Mesenteric fat pad (tissue), 1 donor: Measurements from ENCODE around the gene VPS33A. TPM values are rescaled to one million over a fixed set of nuclear protein-coding genes. Genes with fewer than 3 reads are reported as not detected.
"Not testable (repeated sequence)": the region's sequence is repeated elsewhere in the genome, so short reads cannot be mapped to it uniquely, and the experiment has no call there.

Experiments
- DNase-seq: peaks from one replicate; pipeline ENCODE4 v3.0.0-alpha.2; 2020; ENCODE audit warnings: low spot score
- total RNA-seq: library from RNA; stranded (reverse); fragmentation: NEBNext Ultra II Directional; extraction: Animal tissue kit (Norgen Biotek cat#: 25700); gene quantifications from one replicate; pipeline ENCODE4 v1.2.1, GENCODE V29; 2021
- donor health status: DM: yes; HTN: yes; CAD: no.

The VPS33A gene
- total RNA-seq, 1 donor from 2014 or later = 15.2 TPM

- peak; percentile 68 for DNase-seq
Measured at GRCh38 chr12:122205053-122205925, 61.0 kb downstream of the VPS33A start.

GRCh38 chr12:122204167-122205052 lies 61.9 kb downstream of the VPS33A start:
- DNase-seq = peak; percentile 84

DNA sequence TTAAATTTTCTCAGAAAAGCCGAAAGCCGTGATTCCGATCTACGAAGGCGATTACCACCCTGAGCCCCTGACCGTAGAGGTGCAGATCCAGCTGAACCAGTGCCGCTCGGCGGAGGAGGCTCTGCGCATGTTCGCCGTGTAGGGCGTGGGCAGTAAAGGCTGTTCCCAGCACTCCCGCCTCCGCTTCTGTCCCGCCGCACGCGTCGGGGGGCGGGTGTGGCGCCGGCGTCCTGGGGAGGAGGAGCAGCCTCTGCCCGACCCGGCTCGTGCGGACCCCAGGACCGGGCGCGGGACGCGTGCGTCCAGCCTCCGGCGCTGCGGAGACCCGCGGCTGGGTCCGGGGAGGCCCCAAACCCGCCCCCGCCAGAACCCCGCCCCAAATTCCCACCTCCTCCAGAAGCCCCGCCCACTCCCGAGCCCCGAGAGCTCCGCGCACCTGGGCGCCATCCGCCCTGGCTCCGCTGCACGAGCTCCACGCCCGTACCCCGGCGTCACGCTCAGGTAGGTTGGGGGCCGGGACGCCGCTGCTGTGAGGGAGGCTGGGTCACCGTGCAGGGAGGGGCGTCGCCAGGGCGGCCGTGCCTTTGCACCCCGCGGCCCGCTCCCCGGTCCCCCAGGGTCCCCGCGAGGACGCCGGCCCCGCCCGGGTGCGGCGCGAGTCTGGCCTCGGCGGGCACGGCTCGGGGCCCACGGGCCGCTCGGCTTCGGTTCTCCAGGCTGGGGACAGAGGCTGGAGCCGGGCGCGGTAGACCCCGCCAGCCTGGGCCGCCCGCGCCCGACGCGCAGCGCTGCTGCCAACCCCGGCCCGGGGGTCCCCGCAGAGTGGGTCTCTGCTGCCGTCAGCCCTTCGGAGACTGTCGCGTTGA lies 62.8 kb downstream of the VPS33A start, which contains the start of gene B3GNT4:
Gene B3GNT4 (plus strand): TSS at position 409 of the 866 bp plus-strand sequence. CDS start 910 bp downstream, outside the sequence.
- DNase-seq = no peak

DNA sequence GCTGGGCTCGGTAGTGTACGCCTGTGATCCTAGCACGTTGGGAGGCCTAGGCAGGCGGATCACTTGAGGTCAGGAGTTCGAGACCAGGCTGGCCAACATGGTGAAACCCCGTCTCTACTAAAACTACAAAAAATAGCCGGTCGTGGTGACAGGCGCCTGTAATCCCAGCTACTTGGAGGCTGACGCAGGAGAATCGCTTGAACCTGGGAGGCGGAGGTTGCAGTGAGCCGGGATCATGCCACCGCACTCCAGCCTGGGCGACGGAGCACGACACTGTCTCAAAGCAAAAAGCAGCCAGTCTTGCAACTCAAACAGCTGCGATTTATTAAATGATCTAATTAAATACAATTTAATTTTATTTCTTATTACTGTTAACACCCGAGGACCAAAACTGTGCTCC lies 63.5 kb downstream of the VPS33A start:
- not testable (repeated sequence) for DNase-seq

DNA sequence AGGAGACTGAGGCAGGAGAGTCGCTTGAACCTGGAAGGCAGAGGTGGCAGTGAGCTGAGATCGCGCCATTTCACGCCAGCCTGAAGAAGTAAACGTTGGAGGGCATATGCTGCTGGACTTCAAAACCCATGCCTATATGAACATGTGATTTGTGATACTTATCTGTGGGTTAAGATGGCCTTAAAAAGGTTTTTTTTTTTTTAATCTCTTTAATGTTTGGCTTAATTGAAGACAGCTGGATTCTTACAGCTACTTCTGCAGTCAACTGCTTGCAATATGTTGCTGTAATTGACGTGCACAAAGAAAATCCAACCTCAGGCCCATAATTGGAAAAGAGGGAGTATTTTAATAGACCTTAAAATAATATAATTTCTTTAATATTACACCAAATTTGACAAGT lies 64.3 kb downstream of the VPS33A start:
- no peak for DNase-seq

DNA sequence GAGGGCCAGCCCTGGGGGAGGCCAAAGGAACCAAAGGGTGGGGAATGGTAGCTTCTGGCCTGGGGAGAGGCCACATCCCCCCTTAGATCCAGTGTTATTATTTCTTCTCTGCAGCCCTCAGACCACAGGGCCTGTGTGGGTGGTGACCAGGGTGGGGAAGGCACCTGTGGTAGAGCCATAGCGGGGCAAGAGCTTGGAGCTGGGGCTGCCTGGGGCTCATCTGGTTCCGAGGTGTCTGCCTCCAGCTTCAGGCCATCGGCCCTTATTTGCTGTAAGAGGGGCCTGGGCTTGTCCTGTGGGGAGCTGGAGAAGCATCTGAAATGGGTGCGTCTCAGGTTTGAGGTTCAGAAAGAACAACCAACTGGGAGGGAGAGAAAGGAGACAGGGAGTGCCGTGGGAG lies 64.9 kb downstream of the VPS33A start:
- DNase-seq = no peak

DNA sequence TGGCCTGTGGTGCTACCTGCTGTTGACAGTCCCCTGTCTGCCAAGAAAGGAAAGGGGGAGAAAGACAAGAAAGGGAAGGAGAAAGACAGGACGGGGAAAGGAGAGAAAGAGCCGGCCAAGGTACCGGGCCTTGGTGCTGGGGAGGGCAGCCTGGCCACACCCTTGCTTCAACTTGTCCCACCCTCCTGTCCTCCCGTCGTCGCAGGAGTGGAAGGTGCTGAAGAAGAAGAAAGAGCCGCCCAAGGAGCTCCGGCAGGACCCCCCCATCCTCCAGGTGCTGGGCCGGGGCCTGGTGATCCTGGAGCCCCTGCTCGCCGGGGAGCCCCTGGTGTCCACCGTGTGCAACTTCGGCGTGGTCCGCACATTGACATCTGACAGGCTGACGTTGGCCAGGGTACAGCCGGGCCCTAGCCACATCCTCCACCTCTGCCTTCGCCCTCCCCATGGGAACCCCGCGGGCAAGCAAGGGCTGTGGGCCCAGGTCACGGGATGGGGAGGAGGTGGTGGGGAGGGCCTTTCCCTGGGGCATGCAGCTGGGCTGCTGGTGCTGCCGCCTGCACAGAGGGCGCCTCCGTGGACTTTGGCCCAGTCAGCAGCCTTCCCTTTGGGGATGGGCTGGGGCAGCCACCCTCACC lies 65.6 kb downstream of the VPS33A start:
- DNase-seq = no peak

GRCh38 chr12:122199484-122200355 lies 66.6 kb downstream of the VPS33A start:
- DNase-seq = no peak

- no peak for DNase-seq
Measured at GRCh38 chr12:122197612-122197966, 68.7 kb downstream of the VPS33A start.

GRCh38 chr12:122195405-122195804 lies 70.9 kb downstream of the VPS33A start:
- no peak for DNase-seq

GRCh38 chr12:122194804-122195203 lies 71.5 kb downstream of the VPS33A start:
- no peak for DNase-seq

DNA sequence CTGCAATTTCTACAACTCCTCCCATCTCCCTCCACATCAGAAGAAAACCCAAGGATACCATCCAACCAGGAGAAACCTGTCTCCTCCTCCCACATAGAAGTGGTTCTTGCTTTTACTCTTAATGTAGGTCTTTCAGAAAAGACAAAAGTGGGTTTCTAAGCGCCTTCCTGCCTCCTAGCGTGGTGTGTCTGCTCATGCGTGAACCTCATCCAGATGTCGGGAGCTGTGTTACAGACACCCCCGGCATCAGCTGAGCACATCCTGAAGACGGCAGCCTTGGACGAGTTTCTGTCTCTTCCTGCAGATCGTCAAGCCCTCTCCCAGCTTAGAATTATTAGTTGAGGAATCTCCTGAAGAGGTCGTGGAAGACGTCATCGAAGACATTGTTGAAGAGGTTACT lies 73.9 kb downstream of the VPS33A start:
- DNase-seq = no peak

DNA sequence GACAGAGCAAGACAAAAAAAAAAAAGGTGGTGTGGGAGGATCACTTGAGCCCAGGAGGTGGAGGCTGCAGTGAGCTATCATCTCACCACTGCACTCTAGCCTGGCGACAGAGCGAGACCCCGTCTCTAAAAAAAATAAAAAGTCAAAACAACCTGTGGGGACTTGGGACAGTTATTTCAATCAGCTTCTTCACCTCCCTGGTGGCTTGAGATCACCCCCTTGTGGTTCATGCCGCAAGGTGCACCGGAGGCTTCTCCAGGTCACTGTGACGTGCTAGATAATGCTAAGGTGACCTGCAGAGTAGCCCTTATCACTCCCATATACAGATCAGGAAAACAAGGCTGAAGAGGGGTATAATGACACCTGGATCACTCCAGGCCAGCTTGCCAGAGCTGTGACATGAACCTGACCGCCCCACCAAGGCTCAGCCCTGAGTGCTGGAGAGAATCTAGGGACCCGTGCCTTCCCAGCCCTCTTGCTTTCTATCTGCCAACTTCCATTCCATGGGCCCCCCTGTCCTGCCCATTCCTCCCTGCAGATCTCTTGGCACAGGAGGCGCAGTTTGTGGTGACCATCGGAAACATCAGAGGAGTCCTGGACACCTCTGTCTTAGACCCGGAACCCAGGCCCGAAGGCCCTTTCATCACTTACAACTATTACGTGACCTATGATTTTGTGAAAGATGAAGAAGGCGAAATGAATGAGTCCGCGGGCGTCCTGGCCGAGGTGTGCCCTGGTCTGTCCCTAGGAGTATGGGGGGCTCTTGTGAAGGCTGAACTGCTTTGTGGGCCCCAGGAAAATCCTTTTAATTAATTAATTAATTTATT lies 75.2 kb downstream of the VPS33A start:
- DNase-seq = no peak

- no peak for DNase-seq
Measured at GRCh38 chr12:122189626-122190475, 76.4 kb downstream of the VPS33A start.

- no peak for DNase-seq
Measured at GRCh38 chr12:122187466-122187865, 78.8 kb downstream of the VPS33A start.

- no peak for DNase-seq
Measured at GRCh38 chr12:122185494-122186082, 80.7 kb downstream of the VPS33A start.

- no peak for DNase-seq
Measured at GRCh38 chr12:122185079-122185478, 81.2 kb downstream of the VPS33A start.
